ENCODE data around the gene SLC22A8. TPM values are rescaled to one million over a fixed set of nuclear protein-coding genes. Genes with fewer than 3 reads are reported as not detected.

SLC22A8 gene
- polyA plus RNA-seq, 1 donor, result not detected

Other genes starting within 250 kb of the SLC22A8 start
- gene TAF6L, start 244.4 kb downstream of the SLC22A8 start, polyA plus RNA-seq (ENCODE audit: insufficient read length), result 17.0 TPM
- gene TMEM179B, start 228.4 kb downstream of the SLC22A8 start, polyA plus RNA-seq (ENCODE audit: insufficient read length), result 27.2 TPM
- gene TMEM223, start 223.8 kb downstream of the SLC22A8 start, polyA plus RNA-seq (ENCODE audit: insufficient read length), result 15.5 TPM
- 64.5 TPM for gene NXF1, start 210.4 kb downstream of the SLC22A8 start, polyA plus RNA-seq (ENCODE audit: insufficient read length)
- gene STX5, start 183.8 kb downstream of the SLC22A8 start, polyA plus RNA-seq (ENCODE audit: insufficient read length), result 32.0 TPM
- gene TEX54, start 183.0 kb downstream of the SLC22A8 start, polyA plus RNA-seq (ENCODE audit: insufficient read length), result not detected
- 33.1 TPM for gene WDR74, start 176.3 kb downstream of the SLC22A8 start, polyA plus RNA-seq (ENCODE audit: insufficient read length)
- 29.9 TPM for gene SLC3A2, start 134.9 kb downstream of the SLC22A8 start, polyA plus RNA-seq (ENCODE audit: insufficient read length)
- gene CHRM1, start 94.5 kb downstream of the SLC22A8 start, polyA plus RNA-seq (ENCODE audit: insufficient read length), result 0.09 TPM
- not detected for gene SLC22A6, start 30.9 kb downstream of the SLC22A8 start, polyA plus RNA-seq (ENCODE audit: insufficient read length)
- gene SLC22A24, start 128.4 kb upstream of the SLC22A8 start, polyA plus RNA-seq (ENCODE audit: insufficient read length), result not detected
- gene SLC22A25, start 227.8 kb upstream of the SLC22A8 start, polyA plus RNA-seq (ENCODE audit: insufficient read length), result not detected

Data from forelimb muscle (tissue), 1 donor.